Activated T-cell treated with anti-CD3 and anti-CD28 coated beads for 48 hours (primary cell): ENCODE data around the gene ANO9.
"Not testable (repeated sequence)": the region's sequence is repeated elsewhere in the genome, so short reads cannot be mapped to it uniquely, and the experiment has no call there.

Experiments
- DNase-seq: peaks from one replicate; pipeline ENCODE4 v3.0.0-alpha.2; 2020; ENCODE audit warnings: low read depth

ANO9 gene

DNA sequence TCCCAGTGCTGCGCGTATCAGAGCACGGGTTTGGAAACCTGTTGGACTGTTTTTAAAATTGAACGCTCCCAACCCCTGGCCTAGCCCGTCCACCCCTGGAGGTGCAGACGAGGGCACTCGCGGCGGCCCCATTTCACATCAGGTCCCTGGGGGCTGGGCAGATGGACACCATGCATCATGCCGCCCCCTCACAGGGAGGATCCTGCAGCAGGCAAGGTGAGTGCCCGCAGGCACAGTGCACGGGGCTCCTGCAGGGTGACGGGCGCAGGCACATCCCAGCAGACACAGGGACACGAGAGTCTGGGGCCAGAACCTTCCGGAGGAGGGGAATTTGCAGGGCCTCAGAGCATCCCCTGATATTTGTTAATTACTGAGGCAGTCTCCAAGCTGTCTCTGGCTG, 7.3 kb downstream of the ANO9 start:
- no peak for DNase-seq

DNA sequence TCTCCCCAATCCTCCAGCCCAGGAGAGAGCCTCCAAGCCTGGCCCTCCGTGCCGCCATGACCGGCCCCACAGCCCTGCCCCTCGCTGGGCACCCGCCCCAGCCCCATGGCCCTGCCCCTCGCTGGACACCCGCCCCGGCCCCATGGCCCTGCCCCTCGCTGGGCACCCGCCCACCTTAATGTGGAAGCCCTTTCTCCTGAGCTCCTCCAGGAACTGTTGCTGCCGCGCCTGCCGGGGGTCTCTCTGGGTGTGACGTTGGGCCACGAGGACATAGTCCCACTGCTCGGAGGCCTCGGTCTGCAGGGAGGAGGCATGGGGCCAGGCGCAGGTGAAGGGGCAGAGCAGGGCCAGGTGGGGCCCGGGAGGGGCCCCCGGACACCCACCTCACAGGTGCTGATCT, 8.2 kb downstream of the ANO9 start:
- no peak for DNase-seq

DNA sequence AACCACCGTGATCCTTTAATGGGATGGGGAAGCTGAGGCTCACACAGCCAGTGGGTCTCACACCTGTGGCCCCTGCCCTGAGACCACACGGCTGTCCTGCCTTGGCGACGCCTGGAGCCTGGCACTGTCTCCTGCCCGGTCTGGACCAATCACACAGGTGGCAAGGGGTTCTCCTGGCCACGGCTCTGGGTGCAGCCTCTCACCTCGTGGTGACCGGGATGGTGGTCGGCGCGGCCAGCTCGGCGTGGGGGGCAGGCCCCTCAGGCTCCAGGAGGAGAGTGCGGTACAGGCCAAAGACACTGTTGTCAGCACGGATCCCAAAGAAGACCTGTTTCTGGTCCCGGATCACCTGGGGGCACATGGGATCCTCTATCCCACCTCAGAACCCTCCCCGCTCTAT, 8.7 kb downstream of the ANO9 start:
- DNase-seq: no peak

DNA sequence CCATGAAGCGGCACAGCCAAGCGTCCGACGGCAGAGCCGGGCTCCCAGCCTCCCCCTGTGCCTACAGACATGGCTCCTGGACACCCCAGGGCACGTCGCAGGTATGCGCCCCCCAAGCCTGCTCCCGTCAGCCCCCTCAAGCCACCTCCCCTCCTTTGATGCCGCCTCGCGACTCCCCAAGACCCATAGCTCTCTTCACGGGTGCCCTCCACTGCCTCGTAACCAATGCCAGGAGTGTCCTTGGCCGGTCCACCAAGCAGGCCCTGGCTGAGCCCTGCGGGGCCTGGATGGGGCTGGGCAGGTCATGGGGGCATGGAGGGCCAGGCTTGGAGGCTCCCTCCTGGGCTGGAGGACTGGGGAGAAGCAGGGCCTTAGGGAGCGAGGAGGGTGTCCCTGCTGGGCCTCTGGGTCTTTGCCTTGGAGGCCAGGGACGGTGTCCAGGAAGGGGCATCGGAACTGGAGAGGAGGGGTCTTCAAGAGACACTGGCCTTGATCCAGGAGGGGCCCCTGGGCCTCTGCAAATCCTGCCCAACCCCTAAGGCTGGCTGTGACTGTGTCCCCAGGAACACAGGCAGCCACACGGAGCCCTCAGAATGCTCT, 9.2 kb downstream of the ANO9 start:
- DNase-seq: no peak

DNA sequence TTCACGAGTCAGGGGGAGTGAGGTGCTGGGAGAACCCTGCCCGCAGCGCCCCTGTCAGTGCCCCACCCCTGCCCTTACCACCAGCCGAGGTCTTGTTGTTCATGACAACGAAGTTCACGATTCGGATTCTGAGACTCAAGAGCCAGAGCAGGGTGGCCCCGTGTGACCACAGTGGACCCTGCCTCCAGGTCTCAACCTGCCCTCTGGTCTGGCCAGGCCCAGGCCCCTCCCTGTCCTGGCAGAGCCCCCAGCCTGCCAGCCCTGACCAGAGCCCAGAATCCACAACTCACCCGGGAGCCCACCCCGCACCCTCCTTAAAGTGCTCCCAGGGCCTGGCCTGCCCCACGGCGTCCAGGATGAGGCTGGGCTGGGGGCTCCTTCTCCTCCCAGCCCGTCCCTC, 9.9 kb downstream of the ANO9 start:
- no peak for DNase-seq

DNA sequence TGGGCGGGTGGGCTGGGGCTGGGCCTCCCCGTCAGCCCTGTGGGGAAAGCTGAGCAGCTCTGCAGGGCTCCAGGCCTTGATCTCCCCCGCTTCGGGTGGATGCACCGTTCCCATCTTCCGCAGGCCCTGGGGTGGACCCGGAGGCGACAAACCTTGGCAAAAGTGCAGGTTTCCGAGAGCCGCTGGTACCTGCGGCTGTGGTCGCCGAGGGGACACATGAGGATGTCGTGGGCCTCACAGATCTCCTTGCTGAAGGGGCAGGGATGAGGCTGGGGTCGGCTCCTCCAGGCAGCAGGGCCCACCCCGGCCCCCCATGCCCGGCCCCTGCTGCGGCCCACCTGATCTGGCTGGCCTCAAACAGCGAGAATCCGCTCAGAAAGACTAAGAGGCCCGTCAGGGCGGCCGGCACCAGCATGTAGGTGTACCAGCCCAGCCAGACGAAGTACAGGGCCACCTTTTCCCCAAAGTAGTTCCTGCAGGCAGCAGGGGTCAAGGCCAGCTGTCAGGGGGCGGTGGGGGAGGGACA, 11.8 kb downstream of the ANO9 start:
- no peak for DNase-seq

DNA sequence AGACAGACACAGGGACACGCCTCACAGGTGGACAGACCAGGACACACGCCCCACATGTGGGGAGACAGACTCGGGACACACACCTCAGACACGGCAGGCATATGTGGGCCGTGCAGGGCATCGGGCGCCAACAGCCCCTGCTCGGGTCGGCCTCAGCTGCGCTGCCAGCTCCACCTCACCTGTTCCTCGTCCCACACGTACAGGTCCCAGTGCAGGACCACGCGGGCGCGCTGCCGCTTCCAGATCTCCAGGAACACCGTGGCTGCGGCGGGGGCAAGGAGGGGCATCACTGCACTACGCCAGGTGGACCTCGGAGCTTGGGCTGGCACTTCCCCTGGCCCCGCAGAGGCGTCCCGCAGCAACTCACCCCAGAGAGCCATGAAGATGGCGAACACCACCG, 12.4 kb downstream of the ANO9 start:
- no peak for DNase-seq

DNA sequence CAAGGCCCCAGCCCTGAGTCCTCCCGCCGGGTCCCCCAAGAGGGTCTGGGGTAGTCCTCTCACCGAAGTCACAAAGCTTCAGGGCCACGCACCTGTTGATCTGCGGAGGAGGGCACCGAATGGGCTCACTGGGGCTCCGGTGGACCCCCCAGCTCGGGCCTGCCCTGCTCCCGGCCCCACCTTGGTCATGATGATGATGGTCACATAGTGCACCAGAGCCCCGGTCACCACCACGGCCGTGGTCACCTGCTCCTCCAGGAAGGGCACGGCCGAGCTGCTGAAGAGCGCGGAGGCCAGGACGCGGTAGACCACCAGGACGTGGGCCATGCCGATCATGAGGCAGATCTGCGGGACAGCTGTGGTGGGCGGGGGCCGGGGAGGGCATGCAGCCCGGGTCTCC, 13.5 kb downstream of the ANO9 start:
- no peak for DNase-seq

DNA sequence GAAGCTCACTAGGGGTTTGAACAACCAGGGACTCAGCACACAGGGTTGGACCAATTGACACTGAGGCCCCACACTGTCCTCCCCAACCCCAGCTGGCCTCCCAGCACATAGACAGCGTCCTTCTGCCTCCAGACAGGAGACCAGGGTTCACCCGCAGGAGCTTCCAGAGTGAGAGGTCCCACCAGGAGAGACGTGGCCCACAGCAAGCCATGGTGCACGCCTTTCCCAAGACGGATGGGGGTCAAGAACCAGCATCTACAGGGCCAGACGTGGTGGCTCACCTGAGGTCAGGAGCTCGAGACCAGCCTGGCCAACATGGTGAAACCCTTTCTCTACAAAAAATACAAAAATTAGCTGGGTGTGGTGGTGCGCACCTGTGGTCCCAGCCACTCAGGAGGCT, 15.0 kb downstream of the ANO9 start:
- DNase-seq: no peak

DNA sequence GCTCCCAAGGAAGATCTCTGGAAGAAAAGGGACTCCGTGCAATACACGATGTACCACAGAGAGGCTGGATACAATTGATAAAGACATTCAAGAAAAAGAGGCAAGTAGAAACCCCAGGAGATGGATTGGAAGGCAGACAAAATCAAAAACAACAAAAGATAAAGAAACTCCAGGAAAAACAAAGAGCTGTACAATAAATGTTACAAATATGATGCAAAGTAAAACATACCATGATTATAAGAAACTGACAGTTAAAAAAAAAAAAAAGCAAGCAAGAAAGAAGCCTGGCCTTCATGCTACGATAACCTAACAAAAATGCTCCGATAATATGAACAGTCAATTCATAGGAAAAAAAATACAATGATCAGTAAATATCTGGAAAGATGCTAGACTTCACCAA, 16.5 kb downstream of the ANO9 start:
- DNase-seq: no peak

DNA sequence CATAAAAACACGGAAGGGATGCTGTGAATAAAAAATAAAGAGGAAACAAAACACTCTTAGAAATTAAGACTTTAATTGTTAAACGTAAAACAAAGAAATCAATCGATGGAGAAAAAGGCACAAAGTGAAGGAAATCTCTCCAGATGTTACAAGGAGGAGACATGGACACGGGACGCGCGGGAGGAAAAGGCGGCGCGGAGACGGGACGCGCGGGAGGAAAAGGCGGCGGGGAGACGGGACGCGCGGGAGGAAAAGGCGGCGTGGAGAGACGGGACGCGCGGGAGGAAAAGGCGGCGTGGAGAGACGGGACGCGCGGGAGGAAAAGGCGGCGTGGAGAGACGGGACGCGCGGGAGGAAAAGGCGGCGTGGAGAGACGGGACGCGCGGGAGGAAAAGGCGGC, 17.0 kb downstream of the ANO9 start:
- DNase-seq: not testable (repeated sequence)

DNA sequence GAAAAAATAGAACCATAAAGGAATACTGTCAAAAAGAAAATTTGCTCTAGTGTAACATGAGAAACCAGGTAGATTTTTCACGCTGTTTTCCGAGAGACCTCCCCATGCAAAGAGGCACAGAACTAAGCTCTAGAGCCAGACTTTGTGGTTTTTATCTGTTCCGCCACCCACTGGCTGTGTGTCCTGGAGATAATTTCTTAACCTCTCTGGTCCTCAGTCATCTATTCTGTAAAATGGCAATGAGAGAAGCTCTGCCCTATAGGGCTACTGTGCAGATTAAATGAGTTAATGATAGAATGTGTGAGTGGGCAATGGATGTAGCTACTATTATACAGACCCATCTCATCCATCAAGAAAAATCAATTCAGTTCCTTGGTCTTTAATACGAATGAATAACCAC, 17.6 kb downstream of the ANO9 start:
- no peak for DNase-seq

DNA sequence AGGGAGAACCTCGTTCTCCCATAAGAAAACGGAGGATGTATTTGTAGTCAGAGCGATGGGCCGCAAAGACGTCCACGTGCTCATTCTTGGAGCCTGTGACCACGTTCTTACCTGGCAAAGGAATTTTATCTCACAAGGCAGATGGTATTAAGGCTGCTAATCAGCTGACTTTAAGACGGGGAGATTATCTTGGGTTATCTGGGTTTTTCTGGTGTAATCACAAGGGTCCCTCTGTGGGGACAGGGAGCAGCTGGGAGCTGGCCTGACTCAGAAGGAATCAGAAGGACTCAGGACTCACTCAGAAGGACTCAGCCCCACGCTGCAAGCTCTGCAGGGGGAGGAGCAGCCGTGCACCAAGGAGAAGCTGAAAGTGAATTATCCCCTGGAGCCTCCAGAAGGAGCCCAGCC, 19.6 kb downstream of the ANO9 start:
- DNase-seq: no peak

DNA sequence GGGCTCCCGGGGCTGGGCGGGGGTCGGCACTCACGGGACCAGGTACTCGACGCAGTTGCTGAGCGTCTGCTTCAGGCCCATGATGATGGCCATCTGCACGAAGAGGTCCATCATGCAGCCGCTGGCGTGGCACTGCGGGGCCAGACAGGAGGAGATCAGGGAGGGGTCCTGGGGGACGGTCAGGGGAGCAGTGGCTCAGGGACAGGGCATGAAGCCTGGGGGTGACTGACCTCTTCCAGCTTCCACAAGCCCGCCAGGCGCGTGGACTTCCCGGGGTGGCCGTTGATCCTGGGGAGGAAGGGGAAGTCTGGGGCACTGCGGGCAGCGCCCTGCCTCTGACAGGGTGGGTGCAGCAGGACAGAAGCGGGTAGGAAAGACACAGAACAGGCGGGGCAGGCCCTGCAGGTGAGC, 20.9 kb downstream of the ANO9 start:
- no peak for DNase-seq

DNA sequence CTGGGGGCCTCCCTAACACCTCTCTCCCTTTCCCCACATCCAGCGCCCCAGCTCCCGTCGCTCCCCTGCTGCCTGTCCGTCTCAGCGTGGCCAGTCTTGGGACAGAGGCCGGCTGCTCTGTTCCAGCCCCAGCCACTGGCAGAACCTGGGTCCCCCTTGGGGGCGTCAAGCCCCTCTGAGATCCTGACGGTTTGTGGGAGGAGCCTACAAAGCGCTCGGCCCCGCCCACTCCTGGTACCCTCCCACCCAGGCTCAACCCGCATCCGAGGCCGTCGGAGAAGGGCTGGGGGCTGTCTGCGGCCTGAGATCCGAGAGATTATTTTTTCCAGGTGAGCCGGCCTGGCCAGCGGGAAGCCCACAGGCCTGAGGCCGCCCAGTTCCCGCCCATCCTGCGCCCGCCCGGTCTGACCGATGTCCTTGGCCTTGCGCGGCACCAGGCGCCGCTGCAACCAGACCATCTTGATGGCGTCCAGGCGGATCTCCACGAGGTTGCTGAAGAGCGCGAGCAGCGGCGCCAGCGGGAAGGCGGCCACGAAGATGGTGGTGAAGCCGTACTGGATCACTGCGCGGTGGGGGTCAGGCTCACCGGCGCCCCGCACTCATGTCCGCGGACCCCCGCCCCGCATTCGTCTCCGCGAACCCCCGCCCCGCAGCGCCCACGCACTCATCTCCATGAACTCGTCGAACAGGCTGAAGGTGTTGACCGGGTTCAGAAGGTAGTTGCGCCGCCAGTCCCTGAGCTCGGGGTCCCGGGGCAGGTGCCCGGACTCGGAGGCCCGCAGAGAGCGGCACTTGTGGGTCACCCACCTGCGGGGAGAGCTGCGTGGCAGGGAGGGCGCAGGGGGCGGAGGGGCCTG, 21.5 kb downstream of the ANO9 start:
- no peak for DNase-seq

DNA sequence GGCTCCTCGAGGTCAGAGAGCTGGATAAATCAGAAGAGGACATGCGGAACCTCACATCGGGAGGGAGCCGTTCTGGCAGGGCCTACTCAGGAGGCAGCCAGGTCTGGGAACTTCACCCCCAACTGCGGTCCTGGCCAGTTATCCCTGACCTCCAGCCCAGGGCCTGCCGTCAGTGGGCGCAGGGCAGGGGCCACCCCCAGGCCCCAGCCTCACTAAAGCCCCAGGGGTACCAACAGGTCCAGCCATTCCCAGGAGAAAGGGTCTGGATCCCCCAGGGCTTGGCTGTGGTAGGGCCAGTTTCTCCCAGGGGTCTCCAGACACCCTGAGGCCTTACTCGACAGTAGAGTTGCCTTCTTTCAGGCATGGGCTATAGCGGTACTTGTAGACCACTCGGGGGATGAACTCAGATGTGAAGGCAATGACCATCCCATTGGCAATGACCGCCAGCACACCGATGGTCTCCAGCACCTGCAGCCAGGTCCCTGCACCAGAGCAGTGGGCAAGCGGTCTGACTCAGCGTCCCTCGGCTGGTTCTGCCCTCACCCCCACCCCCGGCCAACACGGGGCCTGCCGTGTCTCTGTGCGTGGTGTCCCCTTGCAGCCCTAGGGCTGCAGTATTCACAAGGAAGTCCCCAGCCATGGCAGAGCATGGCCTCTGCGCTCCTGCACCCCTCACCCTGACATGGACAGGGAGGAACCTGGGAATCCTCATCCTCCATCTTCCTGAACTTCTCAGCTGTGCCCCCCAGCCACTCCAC, 22.4 kb downstream of the ANO9 start:
- no peak for DNase-seq

DNA sequence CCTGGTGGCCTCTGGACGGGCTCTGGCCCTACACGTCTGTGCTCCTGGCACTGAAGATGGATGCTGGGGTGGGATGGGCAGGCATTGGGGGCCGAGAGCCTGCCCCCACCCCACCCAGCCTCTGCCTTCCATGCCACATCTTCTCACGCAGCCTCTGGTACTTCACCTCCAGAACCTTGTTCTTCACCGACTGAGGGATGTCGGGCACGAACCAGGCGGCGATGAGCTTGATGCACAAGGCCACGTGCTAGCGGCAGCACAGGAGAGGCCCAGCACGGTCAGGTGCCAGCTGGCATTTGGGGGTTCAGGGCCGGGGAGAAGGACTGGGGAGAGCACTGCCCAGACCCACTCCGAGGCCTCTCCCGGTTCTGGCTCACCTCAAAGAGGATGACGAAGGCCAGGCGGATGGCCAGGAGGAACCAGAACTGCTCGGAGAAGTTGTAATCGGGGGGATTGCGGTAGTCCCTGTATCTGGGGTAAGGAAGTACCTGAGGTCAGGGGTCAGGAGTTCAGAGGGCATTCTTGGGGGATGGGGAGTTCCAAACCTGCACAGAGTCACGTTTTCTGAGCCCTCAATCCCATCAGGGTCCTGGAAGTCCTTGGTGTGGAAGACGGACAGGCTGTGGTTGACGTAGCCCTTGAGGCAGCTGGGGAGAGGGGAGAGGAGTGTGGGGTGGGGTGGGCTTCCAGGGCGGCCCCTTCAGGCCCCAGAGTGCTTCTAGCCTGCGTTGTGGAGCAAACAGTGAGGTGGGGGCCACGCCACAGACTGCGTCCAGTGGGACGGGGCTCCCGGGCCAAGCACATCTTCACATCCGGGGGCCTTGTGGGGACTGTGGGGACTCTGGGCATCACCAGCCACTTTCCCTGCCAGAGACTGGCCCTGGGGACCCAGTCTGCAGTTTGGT, 23.2 kb downstream of the ANO9 start:
- no peak for DNase-seq

DNA sequence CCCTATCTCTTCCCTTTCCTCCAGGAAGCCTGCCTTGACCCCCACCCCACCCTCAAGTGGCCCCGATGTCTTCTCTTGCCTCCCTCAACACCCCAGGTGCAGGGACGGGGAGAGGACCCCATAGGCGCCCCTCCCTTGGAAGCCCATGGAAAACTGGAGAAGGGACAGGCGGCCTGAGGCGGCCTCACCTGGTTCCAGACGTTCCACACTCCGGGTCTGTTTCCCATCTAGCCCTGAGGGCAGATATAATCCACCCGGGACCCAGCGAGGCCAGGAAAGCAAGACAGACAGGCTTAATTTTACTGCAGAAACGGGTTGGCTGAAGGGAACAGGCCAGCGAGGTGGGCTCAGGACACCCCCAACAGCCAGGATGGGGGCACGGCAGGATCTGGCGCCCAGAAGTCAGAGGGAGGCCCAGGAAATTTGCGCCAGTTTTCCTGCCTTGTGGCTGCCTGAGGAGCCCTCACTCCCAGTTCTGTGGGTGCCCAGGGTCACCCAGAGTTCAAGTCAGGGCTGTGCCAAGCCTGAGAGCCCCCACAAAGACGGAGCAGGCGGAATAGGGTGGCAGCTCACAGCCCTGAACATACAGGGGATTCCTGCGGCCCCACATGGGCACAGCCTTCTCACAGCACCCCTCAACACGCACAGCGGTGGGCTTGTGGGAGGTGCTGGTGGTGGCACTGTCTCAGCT, 24.0 kb downstream of the ANO9 start:
- no peak for DNase-seq

DNA sequence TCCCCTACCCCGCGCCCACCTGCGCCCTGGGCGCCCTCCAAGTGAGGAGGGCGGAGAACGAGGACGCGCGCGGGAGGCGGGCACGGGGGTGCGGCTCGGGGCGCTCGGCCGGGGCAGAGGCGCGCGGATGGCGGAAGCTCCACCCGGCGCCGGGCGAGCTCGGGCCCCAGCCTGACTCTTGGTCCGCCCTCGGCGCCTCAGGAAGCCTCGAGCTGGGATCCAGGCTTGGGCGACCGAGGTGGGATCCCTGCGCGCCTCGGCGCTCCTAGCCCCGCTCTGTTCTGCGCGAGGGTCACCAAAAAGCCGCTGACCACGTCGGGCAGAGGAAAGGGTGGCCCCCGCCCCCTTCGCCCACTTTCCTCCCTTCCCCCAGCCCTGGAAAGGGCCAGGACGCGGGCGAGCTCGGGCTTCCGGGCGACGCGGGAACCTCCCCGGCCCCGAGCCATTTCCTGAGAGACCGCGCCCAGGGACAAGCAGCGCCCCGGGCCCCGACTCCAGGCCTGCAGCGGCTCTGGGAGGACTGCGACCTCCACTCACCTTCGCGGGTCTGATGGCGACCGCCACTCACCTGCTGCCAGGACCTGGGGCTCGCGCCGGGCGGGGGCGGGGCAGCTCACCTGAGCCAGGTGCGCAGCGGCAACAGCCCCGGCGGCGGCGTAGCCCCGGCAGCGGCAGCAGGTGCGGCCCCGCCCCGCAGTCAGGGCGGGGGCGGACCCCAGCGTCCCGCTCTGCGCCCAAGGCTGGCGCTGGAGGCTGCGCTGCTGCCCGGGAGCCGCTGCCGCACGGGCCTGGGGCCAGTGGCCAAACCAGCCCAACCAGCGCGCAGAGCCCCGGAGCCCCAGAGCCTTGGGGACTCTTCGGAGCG, 24.8 kb downstream of the ANO9 start:
- no peak for DNase-seq

DNA sequence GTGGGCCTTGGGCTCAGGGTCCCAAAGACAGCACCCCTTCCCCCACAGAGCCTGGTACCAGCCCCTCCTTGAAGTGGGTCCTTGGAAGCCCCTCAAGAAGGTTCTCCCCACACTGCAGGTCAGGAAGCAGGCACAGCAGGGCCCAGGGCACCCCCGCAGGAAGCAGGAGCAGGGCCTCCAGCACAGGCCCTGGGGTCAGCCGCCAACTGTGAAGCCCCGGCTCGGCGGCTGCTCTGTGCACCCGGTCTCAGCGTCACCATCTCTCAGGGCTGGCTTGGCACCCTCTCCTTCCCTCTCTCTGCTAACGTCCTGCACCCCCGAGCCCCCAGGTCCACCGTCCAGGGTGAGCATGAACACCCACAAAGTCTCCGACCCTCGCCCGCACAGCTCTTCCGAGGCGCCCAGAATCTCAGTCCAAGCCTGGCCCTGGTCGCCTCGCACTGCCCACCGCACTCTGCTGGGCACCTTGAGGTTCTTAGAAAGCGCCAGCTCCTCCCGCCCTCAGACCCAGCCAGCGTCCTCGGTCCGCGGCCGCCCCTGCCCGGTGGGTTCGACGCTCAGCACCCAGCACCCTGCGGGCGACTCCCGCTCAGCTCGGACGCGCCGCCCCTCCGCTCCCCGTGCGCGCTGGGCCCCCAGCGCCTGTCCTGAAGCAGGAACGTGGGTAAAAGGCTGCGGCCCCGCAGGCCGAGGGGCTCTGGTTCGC, 25.6 kb downstream of the ANO9 start:
- DNase-seq: no peak
